SK-N-MC (cell line): ENCODE data around the gene SV2C.
"Not testable (repeated sequence)": the region's sequence is repeated elsewhere in the genome, so short reads cannot be mapped to it uniquely, and the experiment has no call there.

Experiments
- DNase-seq: peaks from one replicate; pipeline ENCODE4 v3.0.0-alpha.2; 2011; ENCODE audit warnings: low read depth, low spot score
- H3K27ac ChIP-seq: fragments of 200-600 bp; sonication (generic); 2 replicates; pipeline ENCODE4 v1.5.1; 2016; ENCODE audit warnings: mixed run types
- H3K36me3 ChIP-seq: fragments of 200-600 bp; sonication (generic); 2 replicates; pipeline ENCODE4 v1.6.1; 2017; ENCODE audit warnings: antibody characterized with exemption, low read length, mixed read lengths; ENCODE audit not compliant: insufficient read depth
- H3K4me3 ChIP-seq: fragments of 200-600 bp; sonication (generic); 2 replicates; pipeline ENCODE4 v1.5.1; 2016
- H3K9ac ChIP-seq: fragments of 200-600 bp; sonication (generic); 2 replicates; pipeline ENCODE4 v1.8.0; 2017; ENCODE audit warnings: mixed run types, mixed read lengths; ENCODE audit not compliant: insufficient read length
- H3K9me3 ChIP-seq: fragments of 200-600 bp; sonication (generic); 2 replicates; pipeline ENCODE4 v1.6.1; 2017; ENCODE audit warnings: low read depth, mild to moderate bottlenecking, antibody characterized with exemption, low read length, moderate library complexity, mixed read lengths
- EZH2 ChIP-seq: fragments of 200-600 bp; sonication (generic); IDR thresholded peaks from one replicate; pipeline ENCODE4 v1.6.1; 2017; ENCODE audit warnings: antibody characterized with exemption
- FOXP2 ChIP-seq: optimal IDR thresholded peaks from 2 replicates; pipeline ENCODE3; 2011; ENCODE audit warnings: mild to moderate bottlenecking, moderate library complexity; ENCODE audit not compliant: insufficient read depth; ENCODE audit errors: extremely low read length, control extremely low read depth
- POLR2AphosphoS5 ChIP-seq: IDR thresholded peaks from 2 replicates; pipeline ENCODE4 v1.6.1; 2012; ENCODE audit warnings: mild to moderate bottlenecking, low read depth, low read length, borderline replicate concordance

SV2C gene

DNA sequence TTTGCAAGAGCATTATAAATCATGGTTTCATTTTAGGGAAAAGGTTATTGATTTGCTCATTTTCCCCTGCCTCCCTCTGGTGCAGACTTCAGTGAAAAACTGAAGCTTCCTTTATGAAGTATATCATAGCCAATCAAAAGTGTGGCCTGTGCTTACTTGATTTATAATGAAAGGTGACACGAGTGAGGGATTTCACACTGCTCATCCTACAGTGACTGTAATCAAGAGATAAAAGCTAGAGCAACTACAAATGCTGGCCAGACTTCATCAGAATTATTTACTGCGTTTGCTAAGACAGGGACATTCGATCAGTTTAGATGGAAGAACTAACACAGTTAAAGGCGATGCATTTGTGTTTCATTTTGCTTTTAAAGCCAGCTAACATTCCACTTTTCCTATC is 151.5 kb downstream of the SV2C start:
- Histone ChIP-seq H3K9ac (no peak overlapping the region), H3K9me3 (no peaks in the 10 kb centered on the region), H3K27ac (no peak overlapping the region), H3K4me3 (no peak overlapping the region), H3K36me3 (no peaks in the 10 kb centered on the region)
- TF ChIP-seq EZH2 (no peak), POLR2AphosphoS5 (no peak), FOXP2 (no peak)
- DNase-seq = no peak

GRCh38 chr5:76236684-76237083 is 153.5 kb downstream of the SV2C start:
- Histone ChIP-seq H3K27ac (no peak overlapping the region), H3K36me3 (no peaks in the 10 kb centered on the region), H3K9me3 (no peaks in the 10 kb centered on the region), H3K9ac (no peak overlapping the region), H3K4me3 (no peak overlapping the region)
- DNase-seq = no peak
- no peak for TF ChIP-seq FOXP2
- TF ChIP-seq EZH2 = no peak
- TF ChIP-seq POLR2AphosphoS5 = no peak

DNA sequence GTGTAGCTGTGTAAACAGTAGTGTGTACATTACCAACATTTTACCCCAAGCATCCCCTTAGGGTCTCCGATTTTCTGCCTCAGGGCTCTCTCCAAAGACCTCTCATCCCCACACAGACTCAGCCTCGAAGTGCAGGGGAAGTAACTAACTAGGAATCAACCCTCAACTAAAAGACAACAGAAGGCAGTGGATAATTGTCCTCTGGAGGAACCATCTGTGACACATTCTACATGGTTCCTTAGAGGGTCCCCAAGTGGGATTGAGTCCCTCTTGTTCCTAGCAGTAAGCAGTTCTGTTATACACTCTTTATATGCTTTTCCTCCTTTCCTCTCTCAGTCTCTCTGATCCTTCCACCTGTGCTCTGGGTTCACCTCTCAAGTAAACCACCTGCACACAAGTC is 157.2 kb downstream of the SV2C start:
- no peak for DNase-seq
- H3K9me3 ChIP-seq = no peaks in the 10 kb centered on the region

GRCh38 chr5:76242155-76242554 is 159.0 kb downstream of the SV2C start:
- not testable (repeated sequence) for H3K36me3 ChIP-seq, H3K9ac ChIP-seq, H3K27ac ChIP-seq, H3K4me3 ChIP-seq, DNase-seq, H3K9me3 ChIP-seq

More for the DNA sequence above, 157.2 kb downstream of the SV2C start:
- no peak overlapping the region for H3K4me3 ChIP-seq
- no peak overlapping the region for H3K27ac ChIP-seq
- no peaks in the 10 kb centered on the region for H3K36me3 ChIP-seq
- no peak overlapping the region for H3K9ac ChIP-seq
- no peak for TF ChIP-seq POLR2AphosphoS5
- no peak for TF ChIP-seq EZH2

DNA sequence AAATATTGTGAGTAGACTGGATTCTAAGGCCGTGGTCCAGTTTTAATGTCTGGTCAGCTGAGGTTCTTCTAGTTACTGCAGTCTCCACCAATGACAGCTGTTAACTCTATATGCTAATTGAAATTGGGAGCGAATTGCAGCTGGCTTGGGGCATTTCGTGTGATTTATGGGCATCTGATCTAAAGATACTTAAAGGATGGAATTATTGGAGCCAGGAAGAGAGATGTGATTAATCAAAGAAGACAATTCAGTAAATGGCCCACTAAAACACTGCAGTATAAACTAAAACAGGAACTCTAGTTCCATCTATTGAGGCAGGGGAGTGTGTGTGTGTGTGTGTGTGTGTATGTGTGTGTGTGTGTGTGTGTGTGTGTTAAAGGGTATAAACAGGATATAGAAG is 162.4 kb downstream of the SV2C start:
- DNase-seq = no peak
- H3K4me3 ChIP-seq = no peak overlapping the region

DNA sequence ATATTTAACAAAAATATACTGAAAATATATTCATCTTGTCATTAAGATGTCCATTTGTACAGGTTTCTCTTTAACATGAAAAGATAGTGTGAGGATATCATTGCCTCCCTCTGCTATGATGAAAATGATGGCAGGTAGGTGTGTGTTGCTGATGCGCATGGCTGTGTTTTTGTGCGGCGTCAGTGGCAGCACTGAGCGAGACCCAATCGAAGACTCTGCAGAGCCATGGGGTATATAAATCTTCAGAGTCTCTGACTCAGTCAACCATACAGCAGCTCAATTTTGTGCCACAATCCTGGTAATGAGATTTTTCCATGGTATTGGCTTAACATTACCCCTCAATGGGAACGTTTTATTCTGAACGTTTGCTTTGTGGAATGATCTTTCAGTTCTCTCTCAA is 166.4 kb downstream of the SV2C start:
- no peak overlapping the region for H3K4me3 ChIP-seq
- TF ChIP-seq POLR2AphosphoS5 (no peak), EZH2 (no peak), FOXP2 (no peak)
- no peaks in the 10 kb centered on the region for H3K36me3 ChIP-seq
- no peaks in the 10 kb centered on the region for H3K9me3 ChIP-seq
- H3K27ac ChIP-seq = no peak overlapping the region
- no peak for DNase-seq
- no peak overlapping the region for H3K9ac ChIP-seq

More for the DNA sequence above, 162.4 kb downstream of the SV2C start:
- Histone ChIP-seq H3K9me3 (no peaks in the 10 kb centered on the region), H3K9ac (no peak overlapping the region), H3K27ac (no peak overlapping the region), H3K36me3 (no peaks in the 10 kb centered on the region)
- no peak for TF ChIP-seq EZH2
- no peak for TF ChIP-seq POLR2AphosphoS5
- TF ChIP-seq FOXP2 = no peak

GRCh38 chr5:76250463-76250862 is 167.3 kb downstream of the SV2C start:
- Histone ChIP-seq H3K36me3 (no peaks in the 10 kb centered on the region), H3K9me3 (no peaks in the 10 kb centered on the region), H3K4me3 (no peak overlapping the region), H3K27ac (no peak overlapping the region), H3K9ac (no peak overlapping the region)
- no peak for TF ChIP-seq FOXP2
- no peak for TF ChIP-seq POLR2AphosphoS5
- no peak for TF ChIP-seq EZH2
- no peak for DNase-seq

DNA sequence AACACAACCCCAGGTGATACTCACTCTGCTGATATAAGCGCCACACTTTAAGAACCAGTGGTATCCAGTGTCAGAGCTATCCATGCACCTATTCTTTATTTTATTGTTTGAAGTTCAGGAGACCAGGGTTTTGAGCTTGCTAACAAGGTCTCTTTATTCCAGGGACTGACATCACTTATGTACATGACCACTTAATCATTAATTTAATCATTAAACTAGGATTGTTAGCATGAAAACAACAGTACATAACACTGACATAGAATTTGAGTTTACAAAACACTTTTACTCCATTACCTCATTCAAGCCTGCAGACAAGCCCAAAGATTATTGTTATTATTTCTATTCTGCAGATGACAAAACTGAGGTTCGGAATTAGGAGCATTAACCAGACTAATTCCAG is 168.5 kb downstream of the SV2C start:
- TF ChIP-seq FOXP2 = no peak
- TF ChIP-seq EZH2 = no peak
- no peak overlapping the region for H3K9ac ChIP-seq

DNA sequence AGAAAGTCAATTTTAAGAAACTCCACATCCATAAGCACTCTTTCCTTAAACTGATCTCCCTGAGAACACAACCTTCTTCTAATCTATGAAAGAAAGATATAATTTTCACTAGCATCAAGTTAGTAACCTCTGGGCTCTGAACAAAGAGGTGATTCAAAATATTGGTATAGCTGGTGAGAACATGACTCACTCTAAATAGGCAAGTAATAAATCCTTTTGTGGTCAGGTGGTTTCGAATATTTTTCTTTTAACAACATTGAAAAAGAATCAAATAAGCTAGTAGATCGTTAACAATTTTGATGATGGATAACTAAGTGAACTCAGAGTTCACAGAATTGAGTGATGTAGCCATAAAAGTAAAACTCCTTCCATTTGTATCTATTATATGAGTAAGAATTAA is 169.3 kb downstream of the SV2C start:
- Histone ChIP-seq H3K27ac (no peak overlapping the region), H3K9me3 (no peaks in the 10 kb centered on the region), H3K9ac (no peak overlapping the region), H3K4me3 (no peak overlapping the region), H3K36me3 (no peaks in the 10 kb centered on the region)
- TF ChIP-seq POLR2AphosphoS5 (no peak), EZH2 (no peak)
- no peak for DNase-seq

More for the DNA sequence above, 168.5 kb downstream of the SV2C start:
- H3K9me3 ChIP-seq = no peaks in the 10 kb centered on the region
- no peaks in the 10 kb centered on the region for H3K36me3 ChIP-seq
- DNase-seq = no peak
- no peak overlapping the region for H3K27ac ChIP-seq
- no peak overlapping the region for H3K4me3 ChIP-seq
